Testis (tissue), 2 donors: ENCODE results near the gene TRIP12.

ENCODE experiments used
- POLR2A ChIP-seq: fragments of 450-650 bp; IDR thresholded peaks from one replicate; pipeline ENCODE4 v1.6.1; 2017; ENCODE audit warnings: antibody characterized with exemption, mild to moderate bottlenecking, moderate library complexity
- TF ChIP-seq, protein P1 (sequence below), 3 experiments: fragments of 450-650 bp in 2 of 3; fragments of 200-600 bp in 1 of 3; sonication (generic) in 1 of 3; IDR thresholded peaks; one replicate each; pipeline ENCODE4 v1.5.1; 2016 to 2019; ENCODE audit warnings: antibody characterized with exemption in 3 of 3, mild to moderate bottlenecking in 2 of 3, moderate library complexity in 1 of 3

DNA sequence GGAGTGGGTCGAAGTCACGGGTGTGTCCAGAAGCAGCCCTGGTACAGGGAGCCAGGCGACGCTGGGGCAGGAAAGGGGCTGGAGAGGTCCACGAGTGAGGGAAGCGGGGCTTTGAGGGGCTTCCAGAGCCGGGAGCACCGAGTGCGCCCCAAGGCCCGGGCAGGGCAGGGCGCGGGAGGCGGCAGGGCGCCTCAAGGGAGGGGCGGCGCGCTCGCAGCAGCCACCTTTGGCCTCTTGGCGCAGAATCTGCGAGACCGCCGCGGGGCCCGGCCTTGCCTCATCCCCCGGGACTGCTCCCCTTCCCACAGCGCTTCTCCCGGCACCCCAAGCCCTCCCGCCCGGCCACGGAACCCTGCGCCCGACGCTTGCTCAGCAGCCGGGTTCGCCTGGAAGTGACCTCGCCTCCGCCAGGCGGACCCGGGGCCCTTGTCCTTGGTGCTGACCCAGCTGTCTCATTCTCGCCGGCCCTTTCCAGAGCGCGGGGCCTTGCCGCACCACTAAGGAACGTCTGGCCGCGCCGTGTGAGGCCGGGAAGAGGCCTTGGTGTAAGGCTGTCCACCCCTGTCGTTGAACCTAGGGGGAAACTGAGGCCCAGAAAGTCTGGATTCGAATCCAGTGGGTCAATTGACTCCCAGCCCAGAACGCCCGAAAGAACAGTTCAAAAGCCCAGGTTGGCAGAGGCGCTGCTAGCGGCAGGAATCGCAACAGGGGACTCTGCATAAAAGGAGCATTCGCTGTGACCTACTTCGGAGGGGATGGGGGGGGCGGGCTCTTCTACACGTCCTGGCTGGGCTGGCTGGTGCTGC, 206.9 kb downstream of the TRIP12 start:
- TF ChIP-seq, protein P1, sequence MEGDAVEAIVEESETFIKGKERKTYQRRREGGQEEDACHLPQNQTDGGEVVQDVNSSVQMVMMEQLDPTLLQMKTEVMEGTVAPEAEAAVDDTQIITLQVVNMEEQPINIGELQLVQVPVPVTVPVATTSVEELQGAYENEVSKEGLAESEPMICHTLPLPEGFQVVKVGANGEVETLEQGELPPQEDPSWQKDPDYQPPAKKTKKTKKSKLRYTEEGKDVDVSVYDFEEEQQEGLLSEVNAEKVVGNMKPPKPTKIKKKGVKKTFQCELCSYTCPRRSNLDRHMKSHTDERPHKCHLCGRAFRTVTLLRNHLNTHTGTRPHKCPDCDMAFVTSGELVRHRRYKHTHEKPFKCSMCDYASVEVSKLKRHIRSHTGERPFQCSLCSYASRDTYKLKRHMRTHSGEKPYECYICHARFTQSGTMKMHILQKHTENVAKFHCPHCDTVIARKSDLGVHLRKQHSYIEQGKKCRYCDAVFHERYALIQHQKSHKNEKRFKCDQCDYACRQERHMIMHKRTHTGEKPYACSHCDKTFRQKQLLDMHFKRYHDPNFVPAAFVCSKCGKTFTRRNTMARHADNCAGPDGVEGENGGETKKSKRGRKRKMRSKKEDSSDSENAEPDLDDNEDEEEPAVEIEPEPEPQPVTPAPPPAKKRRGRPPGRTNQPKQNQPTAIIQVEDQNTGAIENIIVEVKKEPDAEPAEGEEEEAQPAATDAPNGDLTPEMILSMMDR (IDR thresholded peaks at IDR 0.05): no peak
- TF ChIP-seq POLR2A: no peak
